Stimulated activated CD8-positive, alpha-beta memory T cell treated with anti-CD3 and anti-CD28 coated beads, Interleukin-4, amount 100 ng/mL, for 1 hour (primary cell): Measurements from ENCODE around the gene TSPEAR.

Experiments
- DNase-seq, 2 donors: peaks; one replicate each; pipeline ENCODE4 v3.0.0-alpha.2; 2020; ENCODE audit warnings: low read depth in 2 of 2, low spot score in 1 of 2

Gene TSPEAR

DNA sequence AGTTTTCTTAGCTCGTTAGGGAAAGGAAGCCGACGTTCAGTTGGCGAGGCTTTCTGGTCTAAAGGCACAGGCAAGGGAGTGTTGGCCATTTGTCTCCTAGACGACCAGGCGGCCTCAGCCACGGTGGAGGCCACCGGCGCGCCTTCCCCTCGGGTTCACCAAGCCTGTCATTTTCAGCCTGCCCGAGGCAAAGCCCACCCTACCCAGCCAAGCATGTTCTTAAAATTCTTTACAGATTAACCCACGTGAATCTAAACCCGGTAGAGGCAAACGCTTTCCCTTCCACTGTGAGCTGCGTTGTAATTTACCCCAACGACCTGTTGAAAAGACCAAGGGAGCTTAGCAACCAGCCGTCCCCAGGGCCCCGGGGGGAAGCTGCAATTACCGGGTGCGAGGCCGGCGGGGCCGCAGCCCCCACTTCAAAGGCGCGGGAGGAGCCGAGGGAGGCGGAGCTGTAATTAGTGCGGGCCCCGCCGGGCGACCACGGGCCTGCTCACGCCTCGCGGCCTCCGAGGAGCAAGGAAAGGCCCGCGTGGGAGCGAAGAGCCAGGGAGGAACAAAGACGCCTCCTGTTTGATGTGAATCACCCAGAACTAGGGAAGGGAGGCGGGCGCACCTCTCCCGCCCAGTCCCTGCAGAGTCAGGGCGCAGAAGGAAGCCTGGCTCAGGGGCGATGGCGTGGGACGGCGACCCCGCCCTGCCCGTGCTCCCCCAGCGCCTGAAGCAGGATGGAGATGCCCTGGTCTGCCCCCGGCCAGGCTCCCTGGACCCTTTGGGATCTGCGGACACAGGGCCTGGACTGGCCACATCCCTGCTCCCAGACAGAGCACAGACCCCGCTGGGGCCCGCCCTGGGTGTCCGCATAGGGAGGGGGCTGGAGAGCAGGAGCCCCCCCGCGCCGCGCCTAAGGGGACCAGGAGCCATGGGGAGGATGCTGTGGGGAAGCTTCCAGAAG is 12.1 kb upstream of the TSPEAR start:
- DNase-seq: no peak

GRCh38 chr21:44722731-44723130 is 11.4 kb upstream of the TSPEAR start:
- DNase-seq: no peak

DNA sequence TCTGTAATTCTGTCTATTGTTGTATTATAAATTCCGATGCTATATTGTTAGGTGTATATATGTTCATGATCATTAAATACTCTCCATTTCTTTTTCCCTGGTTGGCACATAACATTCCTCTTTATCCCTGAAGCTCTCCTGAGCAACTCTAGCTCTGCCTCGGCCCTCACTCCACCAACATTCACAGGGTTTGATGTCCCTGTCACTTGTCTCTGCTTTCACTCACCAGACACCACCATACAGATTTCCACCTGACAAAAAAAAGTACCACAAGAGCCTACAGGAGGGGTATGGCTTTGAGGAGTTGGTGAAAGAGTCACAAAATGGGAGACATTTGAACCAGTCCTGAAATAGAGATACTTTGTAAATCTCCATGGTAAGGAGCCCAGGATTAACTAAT is 8.8 kb upstream of the TSPEAR start:
- no peak for DNase-seq

DNA sequence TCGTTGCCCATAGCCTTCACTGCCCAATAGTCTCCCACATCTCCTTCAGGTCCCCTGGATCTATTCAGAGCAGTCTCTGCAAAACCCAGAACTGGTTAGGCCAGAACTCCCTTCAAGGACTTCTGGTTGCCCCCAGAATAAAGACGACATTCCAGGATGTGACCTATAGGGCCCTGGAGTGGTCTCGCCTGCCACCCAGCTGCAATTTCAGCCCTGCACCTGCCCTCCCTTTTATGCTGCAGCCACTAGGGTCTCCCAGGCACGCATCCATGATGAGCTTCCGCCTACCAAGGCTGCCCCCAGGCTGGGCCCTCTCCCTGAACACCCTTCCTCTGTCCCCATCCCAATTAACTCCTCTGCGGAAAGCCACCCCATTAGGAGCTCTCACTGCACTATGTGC is 7.2 kb upstream of the TSPEAR start:
- no peak for DNase-seq

DNA sequence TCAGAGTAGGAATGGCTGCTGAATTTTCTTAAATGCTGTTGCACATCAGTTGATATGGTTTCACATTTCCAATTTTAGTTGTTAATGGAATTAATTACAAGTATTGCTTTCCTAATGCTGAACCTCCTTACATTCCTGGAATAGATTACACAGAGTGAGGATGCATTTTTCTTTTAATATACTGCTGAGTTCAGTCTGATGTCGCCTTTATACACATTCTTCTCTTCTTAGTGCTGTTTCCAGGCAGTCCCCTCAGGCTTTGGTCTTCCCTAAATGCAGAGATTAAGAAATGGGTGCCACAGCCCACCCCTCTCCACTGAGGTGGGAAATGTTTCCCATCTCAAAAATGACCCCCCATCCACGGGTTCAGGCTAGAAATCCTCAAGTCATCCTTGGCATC is 6.7 kb upstream of the TSPEAR start:
- no peak for DNase-seq

- DNase-seq: no peak
Observed at GRCh38 chr21:44716984-44717383, 5.6 kb upstream of the TSPEAR start.

GRCh38 chr21:44714905-44715304 is 3.5 kb upstream of the TSPEAR start:
- DNase-seq: no peak

GRCh38 chr21:44713846-44714245 is 2.5 kb upstream of the TSPEAR start:
- DNase-seq: no peak

GRCh38 chr21:44713130-44713529 is 1.8 kb upstream of the TSPEAR start:
- no peak for DNase-seq

- no peak for DNase-seq
Observed at GRCh38 chr21:44712203-44713028, 1.0 kb upstream of the TSPEAR start.

- DNase-seq: no peak
Observed at GRCh38 chr21:44710756-44711326, 531 bp downstream of the TSPEAR start.

- no peak for DNase-seq
Observed at GRCh38 chr21:44710294-44710665, 1.1 kb downstream of the TSPEAR start.

GRCh38 chr21:44709426-44710293 is 1.7 kb downstream of the TSPEAR start:
- DNase-seq: no peak

- no peak for DNase-seq
Observed at GRCh38 chr21:44708866-44709425, 2.4 kb downstream of the TSPEAR start.

DNA sequence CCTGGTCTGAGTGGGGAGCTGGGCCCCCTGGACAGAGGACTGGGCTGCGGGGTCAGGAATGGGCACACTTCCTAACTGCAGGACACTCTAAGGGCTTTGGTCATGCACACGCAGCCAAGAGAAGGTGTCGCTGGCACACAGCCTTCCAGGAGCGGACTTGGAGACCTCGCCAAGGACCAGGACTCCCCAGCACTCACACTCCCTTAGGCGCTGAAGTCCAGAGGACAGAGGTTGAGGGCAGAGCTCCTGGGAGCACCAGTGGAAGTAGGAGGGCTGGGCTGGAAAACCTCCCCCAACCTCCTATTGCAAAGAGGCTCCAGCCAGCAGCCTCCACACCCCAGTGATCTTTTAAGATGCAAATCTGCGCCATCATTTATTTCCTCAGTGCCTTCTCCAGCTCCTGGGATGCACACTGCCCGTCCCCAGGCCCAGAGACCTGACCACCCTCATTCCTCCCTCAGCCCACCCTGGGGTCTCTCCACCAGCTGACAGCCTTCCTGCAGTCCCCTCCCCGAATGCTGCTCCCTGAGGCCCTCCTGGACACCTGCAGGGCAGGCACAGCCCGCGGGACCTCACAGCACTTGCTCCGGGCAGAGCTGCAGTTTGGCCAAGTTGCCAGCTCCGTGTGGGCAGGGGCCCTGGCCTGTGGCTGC is 3.0 kb downstream of the TSPEAR start:
- DNase-seq: no peak

DNA sequence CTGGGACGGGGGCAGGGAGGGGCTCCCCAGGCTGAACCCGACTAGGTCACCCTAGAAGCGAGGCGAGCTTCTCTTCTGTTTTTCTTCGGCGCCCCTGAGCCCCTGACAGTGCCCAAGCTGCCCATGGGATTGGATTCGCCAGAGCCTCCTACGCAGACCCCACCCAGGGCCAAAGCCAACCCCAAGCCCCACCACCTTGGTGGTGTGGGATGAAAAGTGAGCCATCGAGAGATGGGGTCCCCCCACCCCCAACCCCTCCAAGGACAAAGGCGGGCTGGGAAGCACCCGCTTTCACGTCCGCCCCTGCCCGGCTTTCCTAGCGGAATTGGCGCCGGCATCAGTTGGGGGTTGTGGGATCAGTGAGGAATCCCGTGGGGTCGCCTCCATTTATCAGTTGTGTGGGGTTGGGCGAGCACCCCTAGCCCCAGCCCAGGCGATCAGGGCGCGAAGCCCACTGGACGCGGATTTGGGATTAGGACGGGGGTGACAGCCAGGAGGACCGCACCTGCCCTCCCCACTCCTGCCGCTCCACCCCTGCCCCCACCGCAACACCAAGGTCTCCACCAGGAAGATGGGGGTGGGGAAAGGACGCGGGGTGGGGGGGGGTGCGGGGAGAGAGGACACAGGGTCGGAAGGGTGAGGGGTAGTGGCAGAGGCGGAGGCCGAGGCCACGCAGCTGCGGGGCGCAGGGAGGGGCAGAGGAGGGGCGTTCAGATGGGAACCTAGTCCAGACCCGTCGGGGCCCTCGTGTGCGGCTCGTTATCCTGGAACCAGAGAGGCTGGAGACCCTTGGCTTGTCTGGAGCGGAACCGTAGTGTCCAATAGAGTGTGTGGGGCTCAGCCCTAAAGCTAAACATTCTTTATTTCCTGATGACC is 4.4 kb downstream of the TSPEAR start:
- DNase-seq: no peak

DNA sequence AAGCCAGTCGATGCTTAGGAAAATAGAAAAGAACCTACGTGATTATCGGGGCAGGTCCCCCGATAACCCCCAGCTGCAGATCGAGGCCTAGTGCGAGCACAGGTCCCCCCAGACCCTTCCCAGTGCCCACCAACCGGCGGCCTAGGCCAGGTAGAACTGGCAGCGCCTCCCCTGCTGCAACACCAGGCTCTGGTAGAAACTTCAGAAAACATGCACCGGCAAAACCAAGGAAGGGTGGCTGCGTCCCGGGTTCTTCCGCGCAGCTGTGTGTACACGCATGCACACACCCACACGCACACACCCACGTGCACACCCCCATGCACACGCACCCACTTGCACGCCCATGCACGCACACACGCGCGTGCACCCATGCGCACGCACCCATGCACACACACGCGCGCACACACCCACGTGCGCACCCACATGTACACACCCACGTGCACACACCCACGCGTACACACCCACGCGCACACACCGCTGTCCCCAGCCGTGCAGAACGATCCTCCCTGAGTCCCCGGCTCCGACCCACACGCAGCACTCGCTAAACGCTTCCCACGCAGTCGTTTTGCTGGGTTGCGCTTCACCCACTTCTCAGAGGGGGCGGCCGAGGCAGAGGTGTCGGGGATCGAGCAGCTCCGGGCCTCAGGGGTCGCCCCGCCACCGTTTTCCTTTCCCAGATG is 5.2 kb downstream of the TSPEAR start:
- DNase-seq: no peak

DNA sequence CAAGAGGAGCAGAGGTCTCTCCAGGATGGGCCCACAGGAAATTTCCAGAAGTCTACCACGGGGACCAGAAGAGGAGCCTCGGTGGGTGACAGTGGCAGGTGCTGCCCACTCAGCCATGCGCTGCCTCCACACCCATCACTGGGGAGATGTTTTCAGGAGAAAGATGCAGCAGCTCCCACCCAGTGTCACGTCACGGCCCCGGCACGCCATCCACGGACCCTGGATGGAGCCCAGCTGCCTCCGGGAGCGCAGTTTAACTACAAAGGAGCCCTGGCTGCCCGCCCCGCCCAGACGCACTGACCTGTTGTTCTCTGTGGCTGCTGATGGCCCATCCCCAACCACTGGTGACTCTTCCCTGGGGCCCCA is 6.8 kb downstream of the TSPEAR start:
- no peak for DNase-seq
